ENCODE results near the gene SLC22A8.
"Not testable (repeated sequence)": the region's sequence is repeated elsewhere in the genome, so short reads cannot be mapped to it uniquely, and the experiment has no call there.

GRCh38 chr11:62945538-62945937 is 70.1 kb downstream of the SLC22A8 start:
- TF ChIP-seq CTCF (IDR thresholded peaks at IDR 0.05); POLR2A (IDR thresholded peaks at IDR 0.05); EP300 (IDR thresholded peaks at IDR 0.05; ENCODE audit: low read depth); POLR2AphosphoS5 (IDR thresholded peaks at IDR 0.05): not testable (repeated sequence)
